ENCODE measurements around the gene KCNJ11.
A peak's percentile ranks its signal among the peaks of the same experiment; 100 is the strongest.

The KCNJ11 gene

DNA sequence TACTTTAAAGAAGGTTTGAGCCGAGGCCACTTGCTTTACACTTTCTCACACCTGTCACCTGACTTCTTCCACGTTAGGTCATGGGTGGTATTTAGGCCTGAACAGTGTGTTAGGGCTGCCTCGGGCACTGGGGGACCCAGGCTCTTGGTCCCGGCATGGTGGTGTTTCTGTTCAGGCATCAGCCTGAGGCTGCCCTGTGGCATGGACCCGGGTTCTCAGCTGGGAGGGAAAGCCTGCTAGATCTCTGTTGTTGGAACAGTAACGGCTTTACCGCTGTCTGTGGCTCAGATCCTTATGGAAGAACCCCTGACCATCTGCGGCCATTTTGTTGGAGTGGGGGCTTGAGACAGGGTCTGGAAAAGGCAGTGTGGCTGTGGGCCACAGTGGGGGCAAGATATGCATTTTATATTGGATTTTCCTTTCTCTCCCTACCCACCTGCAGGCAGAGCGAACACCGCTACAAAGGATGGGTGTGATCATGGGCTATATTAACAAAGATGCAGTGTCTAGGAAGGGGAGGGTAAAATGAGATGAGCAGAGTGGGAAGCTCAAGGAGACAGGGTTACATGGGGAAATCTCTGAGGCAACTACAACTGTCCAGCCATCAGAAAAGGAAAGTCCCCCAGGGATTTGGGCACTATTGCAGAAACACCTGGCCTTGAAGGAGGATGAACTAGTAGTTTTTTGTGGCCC lies 1.6 kb upstream of the KCNJ11 start:
- DNase-seq, result no peak

DNA sequence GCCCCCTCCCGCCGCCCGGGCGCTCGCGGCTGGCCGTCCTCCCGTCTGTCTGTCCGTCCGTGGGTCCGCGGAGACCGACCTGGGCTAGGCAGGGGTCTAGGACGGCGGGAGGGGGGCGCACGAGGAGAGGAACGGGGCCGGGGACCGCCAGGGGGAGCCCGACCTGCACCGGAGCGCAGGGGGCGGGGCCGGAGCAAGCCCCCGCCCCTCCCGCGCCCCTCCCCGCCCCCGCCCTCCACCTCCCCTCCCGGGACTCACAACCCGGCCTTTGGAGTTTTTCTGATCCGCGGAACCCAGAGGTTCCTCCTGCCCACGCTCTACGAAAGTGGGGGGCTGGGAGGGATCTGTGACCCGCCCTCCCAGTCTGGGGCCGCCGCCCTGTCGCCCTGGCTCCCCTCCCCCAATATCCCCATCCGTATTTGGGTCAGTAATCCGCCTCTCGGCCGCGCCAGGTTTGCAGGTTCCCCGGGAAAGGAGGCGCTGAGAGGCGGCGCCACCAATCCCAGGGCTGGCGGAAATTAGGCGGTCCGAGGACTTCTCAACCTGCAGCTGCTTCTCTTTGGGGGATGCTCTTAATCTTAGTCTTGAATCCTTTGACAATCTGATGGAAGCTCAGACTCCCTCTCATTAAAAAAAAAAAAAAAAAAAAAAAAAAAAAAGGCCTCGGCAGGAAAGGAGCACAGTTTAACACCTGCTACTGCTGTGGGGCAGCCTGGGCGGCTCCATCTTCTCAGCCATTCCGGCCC lies 925 bp upstream of the KCNJ11 start:
- peak; percentile 88 for DNase-seq

DNA sequence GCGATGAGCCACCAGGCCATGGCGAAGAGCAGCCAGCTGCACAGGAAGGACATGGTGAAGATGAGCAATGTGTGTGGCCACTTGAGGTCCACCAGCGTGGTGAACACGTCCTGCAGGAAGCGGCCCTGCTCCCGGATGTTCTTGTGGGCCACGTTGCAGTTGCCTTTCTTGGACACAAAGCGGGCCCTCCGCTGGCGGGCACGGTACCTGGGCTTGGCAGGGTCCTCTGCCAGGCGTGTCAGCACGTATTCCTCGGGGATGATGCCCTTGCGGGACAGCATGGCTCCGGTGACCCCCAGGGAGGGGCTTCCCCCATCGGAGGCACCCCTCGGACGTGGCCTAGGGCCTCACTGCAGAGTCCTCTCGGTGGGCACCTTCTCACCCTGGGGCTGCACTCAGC lies 648 bp downstream of the KCNJ11 start:
- DNase-seq, result no peak

DNA sequence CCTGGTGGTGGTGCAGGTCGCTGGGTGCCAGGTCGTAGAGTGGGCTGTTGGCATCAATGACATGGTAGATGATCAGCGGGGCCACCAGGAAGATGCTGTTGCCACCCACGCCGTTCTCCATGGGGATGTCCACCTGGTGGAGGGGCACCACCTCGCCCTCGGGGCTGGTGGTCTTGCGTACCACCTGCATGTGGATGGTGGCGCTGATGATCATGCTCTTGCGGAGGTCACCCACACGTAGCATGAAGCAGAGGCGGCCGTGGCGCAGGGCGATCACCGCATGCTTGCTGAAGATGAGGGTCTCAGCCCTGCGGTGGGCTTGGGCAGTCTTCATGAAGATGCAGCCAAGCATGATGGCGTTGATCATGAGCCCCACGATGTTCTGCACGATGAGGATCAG lies 1.2 kb downstream of the KCNJ11 start:
- no peak for DNase-seq

DNA sequence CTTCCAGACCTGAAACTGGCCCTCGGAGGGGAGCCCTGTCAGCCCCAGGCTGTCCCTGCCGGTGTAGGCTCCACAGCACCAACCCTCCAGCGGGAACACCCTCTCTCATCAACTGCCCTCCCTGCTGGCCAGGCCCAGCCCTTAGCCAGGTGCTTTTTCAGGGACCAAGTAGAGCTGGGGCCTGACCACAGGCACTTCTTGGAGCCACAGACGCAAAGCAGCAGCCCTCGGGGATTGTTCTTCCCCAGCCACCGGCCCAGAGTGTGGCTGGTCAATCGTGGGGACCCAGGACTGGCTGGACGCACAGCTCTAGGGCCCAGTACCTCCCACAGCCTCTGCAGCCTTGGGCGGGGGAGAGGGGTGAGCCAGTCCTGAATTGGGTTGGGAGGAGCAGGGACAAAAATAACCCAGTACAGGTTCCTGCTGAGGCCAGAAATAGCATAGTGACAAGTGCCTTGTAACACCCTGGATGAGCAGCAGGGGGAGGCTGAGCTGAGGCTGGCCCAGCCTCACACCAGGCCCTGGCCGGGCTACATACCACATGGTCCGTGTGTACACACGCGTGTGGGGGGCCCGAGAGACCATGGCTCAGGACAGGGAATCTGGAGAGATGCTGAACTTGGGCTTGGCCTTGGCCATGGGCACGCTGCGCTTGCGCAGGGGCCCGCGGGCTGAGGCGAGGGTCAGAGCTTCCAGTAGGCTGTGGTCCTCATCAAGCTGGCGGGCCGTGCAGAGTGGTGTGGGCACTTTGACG lies 2.0 kb downstream of the KCNJ11 start:
- no peak for DNase-seq

- DNase-seq, result no peak
These were observed 2.5 kb downstream of the KCNJ11 start for GRCh38 chr11:17385926-17386325.

DNA sequence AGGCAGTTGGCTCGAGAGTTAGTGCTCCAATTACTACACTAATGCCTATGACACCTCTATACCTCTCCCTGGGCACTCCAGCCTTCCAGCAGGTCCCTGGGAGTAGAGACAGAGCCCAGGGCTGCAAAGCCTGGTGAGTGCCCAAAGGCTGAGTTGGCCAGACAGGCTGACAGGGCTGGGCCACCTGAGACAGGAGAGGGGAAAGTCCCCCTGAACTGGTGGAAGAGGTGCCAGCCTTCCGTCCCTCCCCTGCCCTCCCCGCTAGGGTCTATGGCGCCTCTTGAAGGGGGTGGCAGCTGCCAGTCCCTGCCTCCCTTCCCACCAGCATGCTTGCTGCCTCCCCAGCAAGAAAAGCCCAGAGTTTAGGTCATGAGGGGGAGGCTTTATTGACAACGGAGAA lies 3.0 kb downstream of the KCNJ11 start:
- no peak for DNase-seq

- DNase-seq, result peak; percentile 77
These were observed 4.4 kb downstream of the KCNJ11 start for GRCh38 chr11:17384002-17384511.

DNA sequence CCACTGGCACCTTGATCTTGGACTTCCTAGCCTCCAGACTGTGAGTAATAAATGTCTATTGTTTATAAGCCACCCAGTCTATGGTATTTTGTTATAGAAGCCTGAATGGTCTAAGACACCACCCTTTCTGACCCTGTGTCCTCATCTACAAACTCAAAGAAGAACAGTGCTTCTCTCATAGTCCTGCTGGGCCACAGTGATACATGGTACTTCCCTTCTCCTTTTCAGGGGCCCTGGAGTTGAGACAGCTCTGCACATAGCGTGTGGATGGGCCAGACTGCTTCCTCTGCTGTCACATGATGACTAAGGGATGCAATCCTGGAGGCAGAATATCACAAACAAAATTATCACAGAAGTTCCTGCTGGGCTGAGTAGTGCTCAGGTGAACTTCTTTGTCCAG lies 5.0 kb downstream of the KCNJ11 start:
- no peak for DNase-seq

GRCh38 chr11:17382046-17382728 lies 6.3 kb downstream of the KCNJ11 start:
- DNase-seq, result no peak

GRCh38 chr11:17381156-17381555 lies 7.3 kb downstream of the KCNJ11 start:
- DNase-seq, result no peak

- no peak for DNase-seq
These were observed 8.9 kb downstream of the KCNJ11 start for GRCh38 chr11:17379383-17380180.

- no peak for DNase-seq
These were observed 9.8 kb downstream of the KCNJ11 start for GRCh38 chr11:17378655-17379054.

- DNase-seq, result no peak
These were observed 12.0 kb downstream of the KCNJ11 start for GRCh38 chr11:17376493-17376892.

GRCh38 chr11:17375547-17375946 lies 12.9 kb downstream of the KCNJ11 start:
- no peak for DNase-seq

- no peak for DNase-seq
These were observed 16.8 kb downstream of the KCNJ11 start for GRCh38 chr11:17371614-17372013.

DNA sequence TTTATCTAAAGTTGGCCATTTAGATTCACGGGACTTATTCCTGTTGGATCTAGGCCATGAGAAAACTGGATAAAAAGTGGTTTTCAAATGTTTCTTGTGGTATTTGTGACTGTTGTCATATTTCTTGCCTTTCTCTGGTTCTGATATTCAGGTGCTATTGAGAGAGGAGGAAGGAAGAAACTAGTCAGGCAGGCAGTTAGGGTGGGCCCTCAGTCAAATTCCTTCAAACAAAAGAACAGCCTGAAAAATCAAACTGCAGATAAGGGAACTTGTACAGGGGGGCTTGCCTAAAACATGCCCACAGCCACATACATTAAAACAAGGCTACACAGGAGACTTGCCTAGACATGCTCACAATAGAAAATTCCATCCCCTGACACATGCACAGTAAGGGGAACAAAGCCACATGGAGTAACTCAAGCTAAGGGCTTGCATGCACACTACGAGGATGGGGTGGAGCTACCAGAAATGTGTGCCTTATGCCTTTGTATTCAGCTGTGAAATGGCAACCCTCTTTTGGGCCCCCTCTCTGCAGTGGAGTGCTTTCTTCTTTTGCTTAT lies 18.7 kb downstream of the KCNJ11 start:
- no peak for DNase-seq

DNA sequence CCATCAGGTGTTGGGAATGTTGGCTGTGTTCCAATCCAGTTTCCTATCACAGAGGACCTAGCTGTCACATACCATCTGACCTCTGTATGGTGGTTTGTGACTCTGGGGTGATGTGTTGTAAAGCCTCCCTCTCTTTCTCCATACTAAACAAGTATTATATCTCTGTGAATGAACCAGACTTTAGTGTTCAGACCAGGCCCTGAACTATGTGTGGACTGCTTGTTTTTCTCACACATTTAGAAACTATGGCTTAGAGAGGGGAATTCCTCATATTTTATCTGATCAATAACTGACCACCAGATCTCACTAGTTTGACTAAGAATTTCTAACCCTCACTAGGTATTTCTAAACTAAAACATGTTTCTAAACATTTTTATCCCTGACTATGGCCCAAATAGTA lies 19.4 kb downstream of the KCNJ11 start:
- DNase-seq, result no peak

DNA sequence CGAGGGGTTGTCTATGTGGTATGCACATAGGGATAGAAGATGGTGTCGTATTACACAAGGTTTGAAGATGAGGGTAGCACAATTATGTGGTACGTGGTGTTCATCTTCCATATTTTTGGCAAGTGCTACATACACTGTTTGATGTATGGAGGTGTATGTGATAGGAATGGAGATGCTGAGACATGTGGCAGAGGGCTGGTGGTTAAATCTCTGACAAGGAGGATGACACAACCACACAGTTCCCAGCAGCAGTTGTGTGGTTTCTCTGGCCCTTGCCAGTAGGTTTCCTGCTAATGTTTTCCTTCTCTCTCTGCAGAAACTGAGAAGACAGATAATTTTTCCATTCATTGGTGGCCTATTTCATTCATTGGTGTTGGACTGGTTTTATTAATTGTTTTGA lies 19.9 kb downstream of the KCNJ11 start:
- DNase-seq, result no peak

DNA sequence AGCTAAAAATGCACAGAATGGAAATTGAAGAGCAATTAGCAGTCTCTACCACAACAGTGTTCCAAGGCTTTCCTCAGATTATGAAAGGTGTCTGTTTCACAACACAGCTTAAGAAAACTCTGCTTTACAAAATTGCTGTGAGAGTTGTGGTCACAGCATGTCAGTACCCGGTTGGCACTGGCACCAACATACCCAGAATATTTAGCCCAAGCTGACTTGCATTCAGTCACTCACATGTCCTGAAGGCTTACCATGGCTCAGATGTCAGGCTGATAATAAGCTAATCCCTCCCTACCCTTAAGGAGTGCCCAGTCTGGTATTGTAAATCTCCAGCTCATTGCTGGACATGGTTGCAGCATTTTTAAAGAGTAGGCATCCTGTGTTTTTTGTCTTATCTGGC lies 22.0 kb downstream of the KCNJ11 start:
- no peak for DNase-seq

DNA sequence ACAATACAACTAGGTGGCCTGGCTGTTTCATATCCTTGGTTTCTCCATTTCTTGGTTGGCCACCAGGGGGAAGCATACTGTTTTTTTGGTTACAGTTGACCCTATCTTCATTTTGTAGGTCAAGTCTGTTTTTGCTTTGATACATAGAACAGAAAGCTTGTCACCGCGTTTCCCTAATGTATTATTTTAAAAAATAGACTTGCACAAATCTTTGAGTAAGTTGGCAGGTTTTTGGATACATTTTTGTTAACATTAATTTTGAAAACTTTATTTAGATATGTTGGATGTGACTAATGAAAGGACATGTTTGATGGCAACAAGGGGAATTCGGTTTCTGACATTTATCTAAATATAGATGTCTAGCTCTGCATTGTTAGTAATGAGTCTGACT lies 33.9 kb downstream of the KCNJ11 start:
- DNase-seq, result peak; percentile 82
